ENCODE measurements around the gene BRCA2. TPM values are rescaled to one million over a fixed set of nuclear protein-coding genes. Genes with fewer than 3 reads are reported as not detected.

Gene BRCA2
- total and polyA plus RNA-seq, 5 donors from 2014 or later = 1.3 to 7.6 (median 2.0) TPM

GRCh38 chr13:32376642-32377415, 61.5 kb downstream of the BRCA2 start:
- H3K4me1 ChIP-seq (ENCODE audit: control insufficient read depth, insufficient read depth, low read length, poor library complexity, severe bottlenecking) = no peaks in the 10 kb centered on the region
- H3K27ac ChIP-seq (ENCODE audit: insufficient read depth, low read length, poor library complexity, severe bottlenecking) = no peak overlapping the region
- no peaks in the 10 kb centered on the region for H3K36me3 ChIP-seq (ENCODE audit: control insufficient read depth, insufficient read depth, low read length)
- DNase-seq = no peak
- Mint-ChIP-seq H3K4me3 (no peak overlapping the region), H3K4me1 (no peaks in the 10 kb centered on the region), H3K9me3 (peaks cover 0 to 3% (median 0%) of the 10 kb centered on the region in 7 donors), H3K27me3 (no peaks in the 10 kb centered on the region), H3K36me3 (peaks cover 20% of the 10 kb centered on the region), H3K27ac (no peak overlapping the region)
- H3K4me3 ChIP-seq (ENCODE audit: low read depth, low read length) = no peak overlapping the region
- no peaks in the 10 kb centered on the region for H3K9me3 ChIP-seq (ENCODE audit: control insufficient read depth in 2 of 2, low read length in 2 of 2)
- no peak for ATAC-seq (ENCODE audit: low read depth in 2 of 2)
- H3K27me3 ChIP-seq (ENCODE audit: control insufficient read depth, insufficient read depth, low read length) = no peaks in the 10 kb centered on the region

- Mint-ChIP-seq H3K4me1 (no peaks in the 10 kb centered on the region), H3K4me3 (no peak overlapping the region), H3K27me3 (no peaks in the 10 kb centered on the region), H3K27ac (no peak overlapping the region), H3K36me3 (peaks cover 13% of the 10 kb centered on the region), H3K9me3 (peaks cover 0 to 3% (median 0%) of the 10 kb centered on the region in 7 donors)
- Histone ChIP-seq H3K36me3 (ENCODE audit: control insufficient read depth, insufficient read depth, low read length) (no peaks in the 10 kb centered on the region), H3K27me3 (ENCODE audit: control insufficient read depth, insufficient read depth, low read length) (no peaks in the 10 kb centered on the region), H3K9me3 (ENCODE audit: control insufficient read depth in 2 of 2, low read length in 2 of 2) (no peaks in the 10 kb centered on the region), H3K4me1 (ENCODE audit: control insufficient read depth, insufficient read depth, low read length, poor library complexity, severe bottlenecking) (no peaks in the 10 kb centered on the region), H3K4me3 (ENCODE audit: low read depth, low read length) (no peak overlapping the region), H3K27ac (ENCODE audit: insufficient read depth, low read length, poor library complexity, severe bottlenecking) (no peak overlapping the region)
- ATAC-seq (ENCODE audit: low read depth in 2 of 2) (no peak), DNase-seq (no peak)
These were observed 62.7 kb downstream of the BRCA2 start for GRCh38 chr13:32378012-32378411.

- no peaks in the 10 kb centered on the region for H3K27me3 ChIP-seq (ENCODE audit: control insufficient read depth, insufficient read depth, low read length)
- DNase-seq (peak in 2 of 3 donors; percentile 35 to 54), ATAC-seq (ENCODE audit: low read depth in 2 of 2) (peak in 1 of 2 donors; percentile 52)
- Mint-ChIP-seq H3K27me3 (no peaks in the 10 kb centered on the region), H3K4me3 (no peak overlapping the region), H3K9me3 (no peaks in the 10 kb centered on the region), H3K4me1 (no peaks in the 10 kb centered on the region), H3K27ac (no peak overlapping the region), H3K36me3 (no peaks in the 10 kb centered on the region)
- H3K4me3 ChIP-seq (ENCODE audit: low read depth, low read length) = no peak overlapping the region
- no peaks in the 10 kb centered on the region for H3K36me3 ChIP-seq (ENCODE audit: control insufficient read depth, insufficient read depth, low read length)
- no peaks in the 10 kb centered on the region for H3K4me1 ChIP-seq (ENCODE audit: control insufficient read depth, insufficient read depth, low read length, poor library complexity, severe bottlenecking)
- no peak overlapping the region for H3K27ac ChIP-seq (ENCODE audit: insufficient read depth, low read length, poor library complexity, severe bottlenecking)
- no peaks in the 10 kb centered on the region for H3K9me3 ChIP-seq (ENCODE audit: control insufficient read depth in 2 of 2, low read length in 2 of 2)
These were observed 66.2 kb downstream of the BRCA2 start for GRCh38 chr13:32381539-32381938.

DNA sequence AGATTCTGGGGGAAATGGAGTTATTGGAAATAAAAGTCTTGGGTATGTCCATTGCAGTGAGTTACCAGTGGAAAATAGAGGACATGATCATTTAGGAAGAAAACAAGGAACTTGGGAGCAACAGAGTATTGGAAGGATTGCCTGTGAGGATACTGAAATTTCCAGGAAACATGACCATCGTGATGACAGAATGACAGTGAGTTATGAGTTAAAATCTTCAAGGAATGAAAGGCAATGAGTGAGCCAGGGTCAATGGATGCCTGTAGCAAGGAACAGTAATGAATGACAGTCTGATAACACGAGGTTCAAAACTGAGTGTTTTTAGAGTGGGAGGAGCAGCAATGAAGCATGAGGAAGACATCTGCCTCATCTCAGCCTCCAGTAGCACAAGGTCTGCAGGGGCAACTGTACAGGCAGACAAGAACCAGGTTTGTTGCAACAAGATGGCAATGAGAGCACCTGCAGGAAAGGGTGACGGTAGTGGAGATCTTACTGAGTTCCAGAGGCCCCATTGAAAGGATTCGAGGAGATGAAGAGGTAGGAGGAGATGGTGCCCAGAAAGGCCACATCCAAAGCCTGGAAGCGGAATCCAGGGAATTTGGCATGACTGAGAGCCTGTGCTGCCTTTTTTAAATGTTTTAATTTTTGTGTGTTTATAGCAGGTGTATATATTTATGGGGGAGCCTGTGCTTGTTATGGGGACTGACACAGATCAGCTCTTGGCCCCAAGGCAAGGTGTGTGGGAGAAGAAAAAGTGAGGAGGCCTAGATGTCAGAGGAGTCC, 68.7 kb downstream of the BRCA2 start:
- no peak overlapping the region for H3K4me3 ChIP-seq (ENCODE audit: low read depth, low read length)
- Mint-ChIP-seq H3K4me1 (no peaks in the 10 kb centered on the region), H3K27ac (no peak overlapping the region)

GRCh38 chr13:32384702-32385101, 69.4 kb downstream of the BRCA2 start:
- H3K4me1 ChIP-seq (ENCODE audit: control insufficient read depth, insufficient read depth, low read length, poor library complexity, severe bottlenecking) = no peaks in the 10 kb centered on the region
- ATAC-seq (ENCODE audit: low read depth in 2 of 2) (no peak), DNase-seq (no peak)
- Mint-ChIP-seq H3K36me3 (no peaks in the 10 kb centered on the region), H3K9me3 (no peaks in the 10 kb centered on the region), H3K27ac (no peak overlapping the region), H3K27me3 (no peaks in the 10 kb centered on the region), H3K4me1 (no peaks in the 10 kb centered on the region), H3K4me3 (no peak overlapping the region)
- H3K27me3 ChIP-seq (ENCODE audit: control insufficient read depth, insufficient read depth, low read length) = no peaks in the 10 kb centered on the region
- no peak overlapping the region for H3K4me3 ChIP-seq (ENCODE audit: low read depth, low read length)
- no peak overlapping the region for H3K27ac ChIP-seq (ENCODE audit: insufficient read depth, low read length, poor library complexity, severe bottlenecking)
- H3K36me3 ChIP-seq (ENCODE audit: control insufficient read depth, insufficient read depth, low read length) = no peaks in the 10 kb centered on the region
- H3K9me3 ChIP-seq (ENCODE audit: control insufficient read depth in 2 of 2, low read length in 2 of 2) = no peaks in the 10 kb centered on the region

More for the DNA sequence above, 68.7 kb downstream of the BRCA2 start:
- Histone ChIP-seq H3K36me3 (ENCODE audit: control insufficient read depth, insufficient read depth, low read length) (no peaks in the 10 kb centered on the region), H3K27me3 (ENCODE audit: control insufficient read depth, insufficient read depth, low read length) (no peaks in the 10 kb centered on the region), H3K9me3 (ENCODE audit: control insufficient read depth in 2 of 2, low read length in 2 of 2) (no peaks in the 10 kb centered on the region), H3K4me1 (ENCODE audit: control insufficient read depth, insufficient read depth, low read length, poor library complexity, severe bottlenecking) (no peaks in the 10 kb centered on the region), H3K27ac (ENCODE audit: insufficient read depth, low read length, poor library complexity, severe bottlenecking) (no peak overlapping the region)
- Mint-ChIP-seq H3K4me3 (no peak overlapping the region), H3K9me3 (no peaks in the 10 kb centered on the region), H3K36me3 (no peaks in the 10 kb centered on the region), H3K27me3 (no peaks in the 10 kb centered on the region)
- ATAC-seq (ENCODE audit: low read depth in 2 of 2) = no peak
- DNase-seq = no peak

DNA sequence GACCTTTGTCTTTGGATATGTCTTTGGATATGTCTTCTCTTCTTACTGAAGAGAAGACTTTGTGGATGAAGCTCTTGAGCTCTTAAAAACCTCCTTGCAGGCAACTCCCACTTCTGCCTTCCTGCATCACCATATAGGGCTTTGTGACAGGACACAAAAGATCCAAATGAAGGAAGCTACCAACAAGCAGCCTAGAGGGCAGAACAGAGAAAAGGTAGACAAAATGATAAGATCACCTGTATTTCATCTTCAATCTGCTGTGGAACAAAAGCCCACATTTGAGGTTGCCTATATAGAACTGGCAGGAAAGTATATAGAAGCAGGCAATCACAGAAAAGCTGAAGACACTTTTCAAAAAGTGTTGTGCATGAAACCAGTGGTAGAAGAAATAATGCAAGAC, 70.1 kb downstream of the BRCA2 start:
- H3K4me3 ChIP-seq (ENCODE audit: low read depth, low read length) = no peak overlapping the region
- Mint-ChIP-seq H3K27ac (no peak overlapping the region), H3K4me1 (peaks cover 0 to under 1% (median under 1%) of the 10 kb centered on the region in 4 donors), H3K27me3 (no peaks in the 10 kb centered on the region), H3K36me3 (no peaks in the 10 kb centered on the region), H3K4me3 (no peak overlapping the region), H3K9me3 (no peaks in the 10 kb centered on the region)
- H3K27ac ChIP-seq (ENCODE audit: insufficient read depth, low read length, poor library complexity, severe bottlenecking) = no peak overlapping the region
- ATAC-seq (ENCODE audit: low read depth in 2 of 2) = no peak
- no peaks in the 10 kb centered on the region for H3K9me3 ChIP-seq (ENCODE audit: control insufficient read depth in 2 of 2, low read length in 2 of 2)
- DNase-seq = peak in 1 of 3 donors; percentile 7
- H3K36me3 ChIP-seq (ENCODE audit: control insufficient read depth, insufficient read depth, low read length) = no peaks in the 10 kb centered on the region
- no peaks in the 10 kb centered on the region for H3K27me3 ChIP-seq (ENCODE audit: control insufficient read depth, insufficient read depth, low read length)
- H3K4me1 ChIP-seq (ENCODE audit: control insufficient read depth, insufficient read depth, low read length, poor library complexity, severe bottlenecking) = peaks cover 5% of the 10 kb centered on the region

GRCh38 chr13:32390048-32390447, 74.7 kb downstream of the BRCA2 start:
- Histone ChIP-seq H3K27ac (ENCODE audit: insufficient read depth, low read length, poor library complexity, severe bottlenecking) (no peak overlapping the region), H3K4me3 (ENCODE audit: low read depth, low read length) (no peak overlapping the region), H3K27me3 (ENCODE audit: control insufficient read depth, insufficient read depth, low read length) (no peaks in the 10 kb centered on the region), H3K36me3 (ENCODE audit: control insufficient read depth, insufficient read depth, low read length) (no peaks in the 10 kb centered on the region), H3K9me3 (ENCODE audit: control insufficient read depth in 2 of 2, low read length in 2 of 2) (no peaks in the 10 kb centered on the region), H3K4me1 (ENCODE audit: control insufficient read depth, insufficient read depth, low read length, poor library complexity, severe bottlenecking) (peaks cover 5% of the 10 kb centered on the region)
- Mint-ChIP-seq H3K27me3 (no peaks in the 10 kb centered on the region), H3K4me1 (peaks cover 3 to 11% (median 8%) of the 10 kb centered on the region in 4 donors), H3K27ac (peak overlapping the region in 2 of 3 donors; percentile 3 to 23), H3K9me3 (no peaks in the 10 kb centered on the region), H3K36me3 (no peaks in the 10 kb centered on the region), H3K4me3 (no peak overlapping the region)
- DNase-seq (no peak), ATAC-seq (ENCODE audit: low read depth in 2 of 2) (no peak)
